ENCODE data around the gene TSC22D1.

TSC22D1 gene

GRCh38 chr13:44508562-44509077 is 67.5 kb downstream of the TSC22D1 start:
- Histone ChIP-seq H2AFZ (ENCODE audit: low read length) (no peak overlapping the region), H3K79me2 (ENCODE audit: low read length) (no peaks in the 10 kb centered on the region), H3K9me3 (replicated peaks; ENCODE audit: insufficient read depth, low read length) (no peaks in the 10 kb centered on the region), H3K27me3 (replicated peaks; ENCODE audit: insufficient read depth, low read length) (no peaks in the 10 kb centered on the region), H3K4me3 (ENCODE audit: low read length) (no peak overlapping the region), H3K36me3 (replicated peaks; ENCODE audit: insufficient read depth, low read length) (no peaks in the 10 kb centered on the region), H3K27ac (ENCODE audit: low read length) (no peak overlapping the region), H3F3A (ENCODE audit: insufficient read depth, low read length) (no peaks in the 10 kb centered on the region), H4K20me1 (ENCODE audit: insufficient read depth, low read length) (no peaks in the 10 kb centered on the region), H3K4me1 (ENCODE audit: low read length) (no peaks in the 10 kb centered on the region), H3K9me2 (replicated peaks; ENCODE audit: insufficient read depth, low read length) (no peaks in the 10 kb centered on the region), H3K4me2 (ENCODE audit: low read depth, low read length) (no peak overlapping the region), H3K9ac (ENCODE audit: low read length) (no peak overlapping the region)
- DNase-seq = no peak
- no peak for TF ChIP-seq EZH2phosphoT487 (IDR thresholded peaks at IDR 0.05; ENCODE audit: low read length)
- no peak for TF ChIP-seq EZH2 (optimal IDR thresholded peaks at IDR 0.05; ENCODE audit: low read depth, low read length)
- no peak for TF ChIP-seq CTCF (IDR thresholded peaks at IDR 0.05; ENCODE audit: low read length)

- H4K20me1 ChIP-seq (ENCODE audit: insufficient read depth, low read length) = no peaks in the 10 kb centered on the region
- H2AFZ ChIP-seq (ENCODE audit: low read length) = no peak overlapping the region
- no peaks in the 10 kb centered on the region for H3K27me3 ChIP-seq (replicated peaks; ENCODE audit: insufficient read depth, low read length)
- no peaks in the 10 kb centered on the region for H3K36me3 ChIP-seq (replicated peaks; ENCODE audit: insufficient read depth, low read length)
- no peaks in the 10 kb centered on the region for H3K9me3 ChIP-seq (replicated peaks; ENCODE audit: insufficient read depth, low read length)
- no peak overlapping the region for H3K9ac ChIP-seq (ENCODE audit: low read length)
- H3K4me2 ChIP-seq (ENCODE audit: low read depth, low read length) = no peak overlapping the region
- no peak for DNase-seq
- TF ChIP-seq EZH2 (optimal IDR thresholded peaks at IDR 0.05; ENCODE audit: low read depth, low read length) (no peak), CTCF (IDR thresholded peaks at IDR 0.05; ENCODE audit: low read length) (no peak), EZH2phosphoT487 (IDR thresholded peaks at IDR 0.05; ENCODE audit: low read length) (no peak)
- no peaks in the 10 kb centered on the region for H3K9me2 ChIP-seq (replicated peaks; ENCODE audit: insufficient read depth, low read length)
- H3K4me1 ChIP-seq (ENCODE audit: low read length) = no peaks in the 10 kb centered on the region
- H3F3A ChIP-seq (ENCODE audit: insufficient read depth, low read length) = no peaks in the 10 kb centered on the region
- no peaks in the 10 kb centered on the region for H3K79me2 ChIP-seq (ENCODE audit: low read length)
- H3K4me3 ChIP-seq (ENCODE audit: low read length) = no peak overlapping the region
- no peak overlapping the region for H3K27ac ChIP-seq (ENCODE audit: low read length)
These were observed 68.5 kb downstream of the TSC22D1 start for GRCh38 chr13:44507639-44508038.

- Histone ChIP-seq H3K36me3 (replicated peaks; ENCODE audit: insufficient read depth, low read length) (no peaks in the 10 kb centered on the region), H3F3A (ENCODE audit: insufficient read depth, low read length) (no peaks in the 10 kb centered on the region), H3K9me3 (replicated peaks; ENCODE audit: insufficient read depth, low read length) (no peaks in the 10 kb centered on the region), H3K4me1 (ENCODE audit: low read length) (no peaks in the 10 kb centered on the region), H3K9ac (ENCODE audit: low read length) (no peak overlapping the region), H2AFZ (ENCODE audit: low read length) (no peak overlapping the region), H3K9me2 (replicated peaks; ENCODE audit: insufficient read depth, low read length) (no peaks in the 10 kb centered on the region), H3K4me2 (ENCODE audit: low read depth, low read length) (no peak overlapping the region), H3K79me2 (ENCODE audit: low read length) (no peaks in the 10 kb centered on the region), H3K27ac (ENCODE audit: low read length) (no peak overlapping the region), H4K20me1 (ENCODE audit: insufficient read depth, low read length) (no peaks in the 10 kb centered on the region), H3K27me3 (replicated peaks; ENCODE audit: insufficient read depth, low read length) (no peaks in the 10 kb centered on the region), H3K4me3 (ENCODE audit: low read length) (no peak overlapping the region)
- DNase-seq = no peak
- TF ChIP-seq EZH2 (optimal IDR thresholded peaks at IDR 0.05; ENCODE audit: low read depth, low read length) = no peak
- TF ChIP-seq CTCF (IDR thresholded peaks at IDR 0.05; ENCODE audit: low read length) = no peak
- no peak for TF ChIP-seq EZH2phosphoT487 (IDR thresholded peaks at IDR 0.05; ENCODE audit: low read length)
These were observed 69.4 kb downstream of the TSC22D1 start for GRCh38 chr13:44506719-44507118.

All from MM.1S (cell line).